HEK293 (cell line): ENCODE results near the gene TLR9.

Experiments
- CTCF ChIA-PET: fragments of 350-600 bp; formaldehyde crosslinking; extraction: SDS; loops from one replicate; lab custom pipeline; 2021; ENCODE audit warnings: antibody characterized with exemption; lab: Yijun Ruan, JAX
- POLR2A ChIA-PET: fragments of 300-600 bp; formaldehyde crosslinking; extraction: SDS; loops from one replicate; lab custom pipeline; 2020; ENCODE audit warnings: antibody characterized with exemption, inconsistent platforms; lab: Yijun Ruan, JAX
- H3K27ac ChIP-seq: fragments of 200-500 bp; sonication (Bioruptor generic); 2 replicates; pipeline ENCODE4 v1.5.1; 2014; ENCODE audit warnings: low read depth, low read length, control low read depth, inconsistent platforms; ENCODE audit errors: extremely low read depth
- H3K36me3 ChIP-seq, 2 experiments: fragments of 200-500 bp in 1 of 2; sonication (Bioruptor generic) in 1 of 2; 1 replicate in 1 of 2; 2 replicates in 1 of 2; pipeline ENCODE4 v1.5.1; 2014 to 2017; ENCODE audit warnings: inconsistent platforms in 2 of 2, low read length in 2 of 2; ENCODE audit not compliant: control insufficient read depth in 2 of 2, insufficient read depth in 1 of 2
- H3K4me1 ChIP-seq: fragments of 200-500 bp; sonication (Bioruptor generic); 2 replicates; pipeline ENCODE4 v1.5.1; 2014; ENCODE audit warnings: mild to moderate bottlenecking, low read length, inconsistent platforms; ENCODE audit not compliant: control insufficient read depth, insufficient read depth
- H3K4me3 ChIP-seq: 2 replicates; pipeline ENCODE4 v1.5.1; 2011; ENCODE audit warnings: low read depth, mild to moderate bottlenecking, control low read depth, low read length, moderate library complexity
- H3K9me3 ChIP-seq: fragments of 200-500 bp; sonication (Bioruptor generic); 2 replicates; pipeline ENCODE4 v1.5.1; 2014; ENCODE audit warnings: low read depth, low read length, inconsistent platforms; ENCODE audit not compliant: control insufficient read depth, insufficient read depth
- HOXA7 ChIP-seq: sonication (generic); formaldehyde crosslinking; IDR thresholded peaks from 2 replicates; pipeline ENCODE4 v1.8.1; 2022; ENCODE audit warnings: missing genetic modification reagents, borderline replicate concordance
- OSR2 ChIP-seq: fragments of 450-650 bp; formaldehyde crosslinking; IDR thresholded peaks from 2 replicates; pipeline ENCODE4 v1.5.1; 2016; ENCODE audit warnings: missing biosample characterization, missing genetic modification characterization
- SETDB1 ChIP-seq: IDR thresholded peaks from one replicate; pipeline ENCODE4 v1.6.1; 2017; ENCODE audit warnings: mild to moderate bottlenecking, low read length, moderate library complexity, mixed read lengths; ENCODE audit not compliant: insufficient read length
- YY2 ChIP-seq: fragments of 450-650 bp; formaldehyde crosslinking; IDR thresholded peaks from 2 replicates; pipeline ENCODE4 v1.5.1; 2016; ENCODE audit warnings: missing biosample characterization, missing genetic modification characterization
- ZFP41 ChIP-seq: fragments of 450-650 bp; formaldehyde crosslinking; IDR thresholded peaks from 2 replicates; pipeline ENCODE4 v1.5.1; 2016; ENCODE audit warnings: missing biosample characterization, missing genetic modification characterization, borderline replicate concordance
- ZNF121 ChIP-seq: fragments of 450-650 bp; formaldehyde crosslinking; IDR thresholded peaks from 2 replicates; pipeline ENCODE4 v1.5.1; 2016; ENCODE audit warnings: missing biosample characterization, missing genetic modification characterization
- ZNF221 ChIP-seq: fragments of 450-650 bp; formaldehyde crosslinking; IDR thresholded peaks from 2 replicates; pipeline ENCODE4 v1.5.1; 2017; ENCODE audit warnings: missing biosample characterization, missing genetic modification characterization, borderline replicate concordance
- ZNF404 ChIP-seq: fragments of 450-650 bp; formaldehyde crosslinking; IDR thresholded peaks from 2 replicates; pipeline ENCODE4 v1.5.1; 2017; ENCODE audit warnings: missing biosample characterization, missing genetic modification characterization
- ZNF423 ChIP-seq: fragments of 450-650 bp; formaldehyde crosslinking; IDR thresholded peaks from 2 replicates; pipeline ENCODE4 v1.5.1; 2016; ENCODE audit warnings: missing biosample characterization, missing genetic modification characterization
- ZNF473 ChIP-seq: fragments of 450-650 bp; formaldehyde crosslinking; IDR thresholded peaks from 2 replicates; pipeline ENCODE4 v1.5.1; 2017; ENCODE audit warnings: missing biosample characterization, missing genetic modification characterization
- ZNF521 ChIP-seq: fragments of 450-650 bp; formaldehyde crosslinking; IDR thresholded peaks from 2 replicates; pipeline ENCODE4 v1.5.1; 2017; ENCODE audit warnings: missing biosample characterization, mild to moderate bottlenecking, missing genetic modification characterization
- ZNF610 ChIP-seq: fragments of 450-650 bp; formaldehyde crosslinking; IDR thresholded peaks from 2 replicates; pipeline ENCODE4 v1.5.1; 2016; ENCODE audit warnings: missing biosample characterization, missing genetic modification characterization, borderline replicate concordance
- ZSCAN23 ChIP-seq: fragments of 450-650 bp; formaldehyde crosslinking; IDR thresholded peaks from 2 replicates; pipeline ENCODE4 v1.5.1; 2016; ENCODE audit warnings: missing biosample characterization, missing genetic modification characterization
- TF ChIP-seq, protein P1 (sequence below): fragments of 450-650 bp; formaldehyde crosslinking; IDR thresholded peaks from 2 replicates; pipeline ENCODE4 v1.5.1; 2016; ENCODE audit warnings: missing biosample characterization, missing genetic modification characterization
- TF ChIP-seq, protein P2 (sequence below): fragments of 450-650 bp; formaldehyde crosslinking; IDR thresholded peaks from 2 replicates; pipeline ENCODE4 v1.5.1; 2017; ENCODE audit warnings: missing biosample characterization, mild to moderate bottlenecking, missing genetic modification characterization, moderate library complexity
- TF ChIP-seq, protein P3 (sequence below): fragments of 450-650 bp; formaldehyde crosslinking; IDR thresholded peaks from 2 replicates; pipeline ENCODE4 v1.5.1; 2016; ENCODE audit warnings: missing biosample characterization, missing genetic modification characterization
- TF ChIP-seq, protein P4 (sequence below): fragments of 450-650 bp; formaldehyde crosslinking; IDR thresholded peaks from 2 replicates; pipeline ENCODE4 v1.5.1; 2016; ENCODE audit warnings: missing biosample characterization, missing genetic modification characterization
- TF ChIP-seq, protein P5 (sequence below): fragments of 450-650 bp; formaldehyde crosslinking; IDR thresholded peaks from 2 replicates; pipeline ENCODE4 v1.5.1; 2016; ENCODE audit warnings: missing biosample characterization, missing genetic modification characterization

Gene TLR9

DNA sequence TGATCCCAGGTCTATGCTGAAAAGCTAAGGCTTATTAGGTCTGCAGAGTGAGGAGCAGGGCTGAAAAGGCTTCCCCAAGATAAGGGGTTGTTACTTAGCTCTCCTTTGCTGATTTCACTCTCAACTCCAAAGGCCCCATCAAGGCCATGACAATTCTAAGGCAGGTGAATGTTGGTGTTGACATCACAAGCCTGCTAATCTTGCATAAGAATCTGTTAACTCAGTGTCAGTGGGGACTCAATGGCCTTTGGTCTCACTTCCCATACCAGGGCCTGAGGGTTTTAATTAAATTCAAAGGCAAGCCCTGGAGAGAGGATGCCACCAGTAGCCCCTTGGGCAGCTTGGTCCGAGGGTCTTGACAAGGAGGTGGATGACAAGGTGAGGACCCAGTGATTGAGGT is 36.9 kb downstream of the TLR9 start:
- TF ChIP-seq, protein P1, sequence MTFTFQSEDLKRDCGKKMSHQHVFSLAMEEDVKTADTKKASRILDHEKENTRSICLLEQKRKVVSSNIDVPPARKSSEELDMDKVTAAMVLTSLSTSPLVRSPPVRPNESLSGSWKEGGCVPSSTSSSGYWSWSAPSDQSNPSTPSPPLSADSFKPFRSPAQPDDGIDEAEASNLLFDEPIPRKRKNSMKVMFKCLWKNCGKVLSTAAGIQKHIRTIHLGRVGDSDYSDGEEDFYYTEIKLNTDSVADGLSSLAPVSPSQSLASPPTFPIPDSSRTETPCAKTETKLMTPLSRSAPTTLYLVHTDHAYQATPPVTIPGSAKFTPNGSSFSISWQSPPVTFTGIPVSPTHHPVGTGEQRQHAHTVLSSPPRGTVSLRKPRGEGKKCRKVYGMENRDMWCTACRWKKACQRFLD (tag by site-specific recombination), result no peak
- TF ChIP-seq YY2, result no peak
- TF ChIP-seq, protein P2, sequence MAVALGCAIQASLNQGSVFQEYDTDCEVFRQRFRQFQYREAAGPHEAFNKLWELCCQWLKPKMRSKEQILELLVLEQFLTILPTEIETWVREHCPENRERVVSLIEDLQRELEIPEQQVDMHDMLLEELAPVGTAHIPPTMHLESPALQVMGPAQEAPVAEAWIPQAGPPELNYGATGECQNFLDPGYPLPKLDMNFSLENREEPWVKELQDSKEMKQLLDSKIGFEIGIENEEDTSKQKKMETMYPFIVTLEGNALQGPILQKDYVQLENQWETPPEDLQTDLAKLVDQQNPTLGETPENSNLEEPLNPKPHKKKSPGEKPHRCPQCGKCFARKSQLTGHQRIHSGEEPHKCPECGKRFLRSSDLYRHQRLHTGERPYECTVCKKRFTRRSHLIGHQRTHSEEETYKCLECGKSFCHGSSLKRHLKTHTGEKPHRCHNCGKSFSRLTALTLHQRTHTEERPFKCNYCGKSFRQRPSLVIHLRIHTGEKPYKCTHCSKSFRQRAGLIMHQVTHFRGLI (tag by site-specific recombination), result no peak
- no peak for TF ChIP-seq ZNF473
- no peak for TF ChIP-seq ZNF121 (tag by site-specific recombination)
- TF ChIP-seq HOXA7 (CRISPR knock-in tag), result no peak
- TF ChIP-seq, protein P3, sequence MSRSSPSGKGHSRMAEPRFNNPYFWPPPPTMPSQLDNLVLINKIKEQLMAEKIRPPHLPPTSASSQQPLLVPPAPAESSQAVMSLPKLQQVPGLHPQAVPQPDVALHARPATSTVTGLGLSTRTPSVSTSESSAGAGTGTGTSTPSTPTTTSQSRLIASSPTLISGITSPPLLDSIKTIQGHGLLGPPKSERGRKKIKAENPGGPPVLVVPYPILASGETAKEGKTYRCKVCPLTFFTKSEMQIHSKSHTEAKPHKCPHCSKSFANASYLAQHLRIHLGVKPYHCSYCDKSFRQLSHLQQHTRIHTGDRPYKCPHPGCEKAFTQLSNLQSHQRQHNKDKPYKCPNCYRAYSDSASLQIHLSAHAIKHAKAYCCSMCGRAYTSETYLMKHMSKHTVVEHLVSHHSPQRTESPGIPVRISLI, result no peak
- no peak for TF ChIP-seq ZNF423 (tag by site-specific recombination)
- TF ChIP-seq ZSCAN23, result no peak
- no peak for TF ChIP-seq ZNF221
- no peak for TF ChIP-seq ZNF404 (tag by site-specific recombination)
- TF ChIP-seq, protein P4, sequence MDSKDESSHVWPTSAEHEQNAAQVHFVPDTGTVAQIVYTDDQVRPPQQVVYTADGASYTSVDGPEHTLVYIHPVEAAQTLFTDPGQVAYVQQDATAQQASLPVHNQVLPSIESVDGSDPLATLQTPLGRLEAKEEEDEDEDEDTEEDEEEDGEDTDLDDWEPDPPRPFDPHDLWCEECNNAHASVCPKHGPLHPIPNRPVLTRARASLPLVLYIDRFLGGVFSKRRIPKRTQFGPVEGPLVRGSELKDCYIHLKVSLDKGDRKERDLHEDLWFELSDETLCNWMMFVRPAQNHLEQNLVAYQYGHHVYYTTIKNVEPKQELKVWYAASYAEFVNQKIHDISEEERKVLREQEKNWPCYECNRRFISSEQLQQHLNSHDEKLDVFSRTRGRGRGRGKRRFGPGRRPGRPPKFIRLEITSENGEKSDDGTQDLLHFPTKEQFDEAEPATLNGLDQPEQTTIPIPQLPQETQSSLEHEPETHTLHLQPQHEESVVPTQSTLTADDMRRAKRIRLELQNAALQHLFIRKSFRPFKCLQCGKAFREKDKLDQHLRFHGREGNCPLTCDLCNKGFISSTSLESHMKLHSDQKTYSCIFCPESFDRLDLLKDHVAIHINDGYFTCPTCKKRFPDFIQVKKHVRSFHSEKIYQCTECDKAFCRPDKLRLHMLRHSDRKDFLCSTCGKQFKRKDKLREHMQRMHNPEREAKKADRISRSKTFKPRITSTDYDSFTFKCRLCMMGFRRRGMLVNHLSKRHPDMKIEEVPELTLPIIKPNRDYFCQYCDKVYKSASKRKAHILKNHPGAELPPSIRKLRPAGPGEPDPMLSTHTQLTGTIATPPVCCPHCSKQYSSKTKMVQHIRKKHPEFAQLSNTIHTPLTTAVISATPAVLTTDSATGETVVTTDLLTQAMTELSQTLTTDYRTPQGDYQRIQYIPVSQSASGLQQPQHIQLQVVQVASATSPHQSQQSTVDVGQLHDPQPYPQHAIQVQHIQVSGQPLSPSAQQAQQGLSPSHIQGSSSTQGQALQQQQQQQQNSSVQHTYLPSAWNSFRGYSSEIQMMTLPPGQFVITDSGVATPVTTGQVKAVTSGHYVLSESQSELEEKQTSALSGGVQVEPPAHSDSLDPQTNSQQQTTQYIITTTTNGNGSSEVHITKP (tag by site-specific recombination), result no peak
- no peak for TF ChIP-seq ZFP41 (tag by site-specific recombination)
- TF ChIP-seq SETDB1, result no peak
- TF ChIP-seq OSR2 (tag by site-specific recombination), result no peak
- no peak for TF ChIP-seq ZNF610
- TF ChIP-seq, protein P5, sequence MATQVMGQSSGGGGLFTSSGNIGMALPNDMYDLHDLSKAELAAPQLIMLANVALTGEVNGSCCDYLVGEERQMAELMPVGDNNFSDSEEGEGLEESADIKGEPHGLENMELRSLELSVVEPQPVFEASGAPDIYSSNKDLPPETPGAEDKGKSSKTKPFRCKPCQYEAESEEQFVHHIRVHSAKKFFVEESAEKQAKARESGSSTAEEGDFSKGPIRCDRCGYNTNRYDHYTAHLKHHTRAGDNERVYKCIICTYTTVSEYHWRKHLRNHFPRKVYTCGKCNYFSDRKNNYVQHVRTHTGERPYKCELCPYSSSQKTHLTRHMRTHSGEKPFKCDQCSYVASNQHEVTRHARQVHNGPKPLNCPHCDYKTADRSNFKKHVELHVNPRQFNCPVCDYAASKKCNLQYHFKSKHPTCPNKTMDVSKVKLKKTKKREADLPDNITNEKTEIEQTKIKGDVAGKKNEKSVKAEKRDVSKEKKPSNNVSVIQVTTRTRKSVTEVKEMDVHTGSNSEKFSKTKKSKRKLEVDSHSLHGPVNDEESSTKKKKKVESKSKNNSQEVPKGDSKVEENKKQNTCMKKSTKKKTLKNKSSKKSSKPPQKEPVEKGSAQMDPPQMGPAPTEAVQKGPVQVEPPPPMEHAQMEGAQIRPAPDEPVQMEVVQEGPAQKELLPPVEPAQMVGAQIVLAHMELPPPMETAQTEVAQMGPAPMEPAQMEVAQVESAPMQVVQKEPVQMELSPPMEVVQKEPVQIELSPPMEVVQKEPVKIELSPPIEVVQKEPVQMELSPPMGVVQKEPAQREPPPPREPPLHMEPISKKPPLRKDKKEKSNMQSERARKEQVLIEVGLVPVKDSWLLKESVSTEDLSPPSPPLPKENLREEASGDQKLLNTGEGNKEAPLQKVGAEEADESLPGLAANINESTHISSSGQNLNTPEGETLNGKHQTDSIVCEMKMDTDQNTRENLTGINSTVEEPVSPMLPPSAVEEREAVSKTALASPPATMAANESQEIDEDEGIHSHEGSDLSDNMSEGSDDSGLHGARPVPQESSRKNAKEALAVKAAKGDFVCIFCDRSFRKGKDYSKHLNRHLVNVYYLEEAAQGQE (tag by site-specific recombination), result no peak
- TF ChIP-seq ZNF521 (tag by site-specific recombination), result no peak
- TF ChIP-seq, all 188 proteins: peak for 0
- H3K36me3 ChIP-seq, result no peaks in the 10 kb centered on the region

More for the DNA sequence above, 36.9 kb downstream of the TLR9 start:
- no peaks in the 10 kb centered on the region for H3K4me1 ChIP-seq
- CTCF ChIA-PET, result no interaction called here
- H3K9me3 ChIP-seq, result no peaks in the 10 kb centered on the region
- H3K27ac ChIP-seq, result no peak overlapping the region
- no peak overlapping the region for H3K4me3 ChIP-seq
- POLR2A ChIA-PET, result interaction anchor here (1.2 kb wide), 1 partner anchor 34 kb away, joined by 3 read pairs; the partner anchor contains the start of gene POC1A
